GM13977 (cell line): ENCODE results near the gene ABCB7.
A peak's percentile ranks its signal among the peaks of the same experiment; 100 is the strongest.
"Not testable (repeated sequence)": the region's sequence is repeated elsewhere in the genome, so short reads cannot be mapped to it uniquely, and the experiment has no call there.

Source experiments
- DNase-seq: peaks from one replicate; pipeline ENCODE4 v3.0.0; 2012; ENCODE audit warnings: low spot score
- in situ Hi-C: fragments of 300-500 bp; cut with MboI; formaldehyde crosslinking; loops from one replicate; pipeline ENCODE4 v1.12.0; 2022; ENCODE audit warnings: low sequenced_read_pairs, low pct_unique_long_range_greater_than_20kb, mixed read lengths, inconsistent platforms; ENCODE audit not compliant: unreplicated experiment
- TF ChIP-seq, protein P1 (sequence below): IDR thresholded peaks from 2 replicates; pipeline ENCODE4 v1.5.1; 2012; ENCODE audit warnings: mild to moderate bottlenecking, control low read depth; ENCODE audit not compliant: insufficient read depth; ENCODE audit errors: extremely low read depth, missing control alignments

Gene ABCB7

DNA sequence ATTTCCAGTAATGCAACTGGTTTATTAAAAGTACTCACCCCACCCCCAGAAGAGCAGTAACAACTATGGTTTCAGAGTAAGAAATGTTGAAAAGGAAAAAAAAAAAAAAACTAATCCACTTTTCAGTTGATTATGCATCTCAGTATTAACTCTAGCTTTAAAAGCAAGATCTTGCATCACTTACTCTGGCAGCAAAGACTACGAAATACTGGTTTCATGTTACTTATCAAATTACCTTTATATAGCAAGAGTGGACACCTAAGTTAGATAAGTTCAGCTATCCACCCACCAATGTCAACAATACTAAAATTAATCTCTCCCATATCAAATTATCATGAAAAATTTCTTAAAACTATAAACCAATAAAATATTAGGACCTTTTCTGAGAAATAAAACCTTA is 105.0 kb downstream of the ABCB7 start:
- DNase-seq, result no peak
- in situ Hi-C loops, result no loop called here
- TF ChIP-seq, protein P1, sequence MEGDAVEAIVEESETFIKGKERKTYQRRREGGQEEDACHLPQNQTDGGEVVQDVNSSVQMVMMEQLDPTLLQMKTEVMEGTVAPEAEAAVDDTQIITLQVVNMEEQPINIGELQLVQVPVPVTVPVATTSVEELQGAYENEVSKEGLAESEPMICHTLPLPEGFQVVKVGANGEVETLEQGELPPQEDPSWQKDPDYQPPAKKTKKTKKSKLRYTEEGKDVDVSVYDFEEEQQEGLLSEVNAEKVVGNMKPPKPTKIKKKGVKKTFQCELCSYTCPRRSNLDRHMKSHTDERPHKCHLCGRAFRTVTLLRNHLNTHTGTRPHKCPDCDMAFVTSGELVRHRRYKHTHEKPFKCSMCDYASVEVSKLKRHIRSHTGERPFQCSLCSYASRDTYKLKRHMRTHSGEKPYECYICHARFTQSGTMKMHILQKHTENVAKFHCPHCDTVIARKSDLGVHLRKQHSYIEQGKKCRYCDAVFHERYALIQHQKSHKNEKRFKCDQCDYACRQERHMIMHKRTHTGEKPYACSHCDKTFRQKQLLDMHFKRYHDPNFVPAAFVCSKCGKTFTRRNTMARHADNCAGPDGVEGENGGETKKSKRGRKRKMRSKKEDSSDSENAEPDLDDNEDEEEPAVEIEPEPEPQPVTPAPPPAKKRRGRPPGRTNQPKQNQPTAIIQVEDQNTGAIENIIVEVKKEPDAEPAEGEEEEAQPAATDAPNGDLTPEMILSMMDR, result no peak

DNA sequence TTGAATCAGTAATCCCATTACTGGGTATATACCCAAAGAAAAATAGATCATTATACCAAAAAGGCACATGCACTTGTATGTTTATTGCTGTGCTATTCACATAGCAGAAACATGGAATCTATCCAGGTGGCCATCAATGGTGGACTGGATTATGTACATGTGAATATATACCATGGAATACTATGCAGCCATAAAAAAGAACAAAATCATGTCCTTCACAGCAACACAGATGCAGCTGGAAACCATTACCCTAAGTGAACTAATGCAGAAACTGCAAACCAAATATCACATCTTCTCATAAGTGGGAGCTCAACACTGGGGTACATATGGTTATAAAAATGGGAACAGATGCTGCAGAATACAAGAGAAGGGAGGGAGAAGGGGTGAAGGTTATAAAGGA is 110.7 kb downstream of the ABCB7 start:
- TF ChIP-seq, protein P1, result no peak
- no peak for DNase-seq
- in situ Hi-C loops, result no loop called here

DNA sequence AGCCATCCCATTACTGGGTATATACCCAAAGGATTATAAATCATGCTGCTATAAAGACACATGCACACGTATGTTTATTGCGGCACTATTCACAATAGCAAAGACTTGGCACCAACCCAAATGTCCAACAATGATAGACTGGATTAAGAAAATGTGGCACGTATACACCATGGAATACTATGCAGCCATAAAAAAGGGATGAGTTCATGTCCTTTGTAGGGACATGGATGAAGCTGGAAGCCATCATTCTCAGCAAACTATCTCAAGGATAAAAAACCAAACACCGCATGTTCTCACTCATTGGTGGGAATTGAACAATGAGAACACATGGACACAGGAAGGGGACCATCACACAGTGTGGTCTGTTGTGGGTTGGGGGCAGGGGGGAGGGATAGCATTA is 111.9 kb downstream of the ABCB7 start:
- in situ Hi-C loops, DNase-seq: not testable (repeated sequence)

DNA sequence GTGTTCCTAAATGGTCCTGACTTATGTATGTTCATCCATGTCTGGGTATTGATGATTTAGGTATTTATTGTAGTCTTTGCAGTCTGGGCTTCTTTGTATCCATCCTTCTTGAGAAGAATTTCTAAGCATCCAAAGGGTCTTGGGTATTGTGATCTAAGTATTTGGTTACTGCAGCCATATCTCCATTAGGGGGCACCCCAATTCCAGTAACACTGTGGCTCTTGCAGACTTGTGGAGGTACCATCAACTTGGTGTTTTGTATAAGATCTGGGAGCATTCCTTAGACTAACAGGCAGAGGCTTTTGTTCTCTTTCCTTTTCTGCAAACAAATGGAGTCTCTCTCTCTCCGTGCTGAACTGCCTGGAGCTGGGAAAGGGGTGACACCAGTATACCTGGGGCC is 117.2 kb downstream of the ABCB7 start:
- TF ChIP-seq, protein P1, result peak; percentile 56
- no peak for DNase-seq
- in situ Hi-C loops, result no loop called here
